HPDE6-E6E7 (cell line): ENCODE results near the gene ABHD11.
"Not testable (repeated sequence)": the region's sequence is repeated elsewhere in the genome, so short reads cannot be mapped to it uniquely, and the experiment has no call there.

Experiments used
- DNase-seq: peaks from one replicate; pipeline ENCODE4 v3.0.0; 2011; ENCODE audit warnings: missing footprints; ENCODE audit errors: extremely low spot score

Gene ABHD11

DNA sequence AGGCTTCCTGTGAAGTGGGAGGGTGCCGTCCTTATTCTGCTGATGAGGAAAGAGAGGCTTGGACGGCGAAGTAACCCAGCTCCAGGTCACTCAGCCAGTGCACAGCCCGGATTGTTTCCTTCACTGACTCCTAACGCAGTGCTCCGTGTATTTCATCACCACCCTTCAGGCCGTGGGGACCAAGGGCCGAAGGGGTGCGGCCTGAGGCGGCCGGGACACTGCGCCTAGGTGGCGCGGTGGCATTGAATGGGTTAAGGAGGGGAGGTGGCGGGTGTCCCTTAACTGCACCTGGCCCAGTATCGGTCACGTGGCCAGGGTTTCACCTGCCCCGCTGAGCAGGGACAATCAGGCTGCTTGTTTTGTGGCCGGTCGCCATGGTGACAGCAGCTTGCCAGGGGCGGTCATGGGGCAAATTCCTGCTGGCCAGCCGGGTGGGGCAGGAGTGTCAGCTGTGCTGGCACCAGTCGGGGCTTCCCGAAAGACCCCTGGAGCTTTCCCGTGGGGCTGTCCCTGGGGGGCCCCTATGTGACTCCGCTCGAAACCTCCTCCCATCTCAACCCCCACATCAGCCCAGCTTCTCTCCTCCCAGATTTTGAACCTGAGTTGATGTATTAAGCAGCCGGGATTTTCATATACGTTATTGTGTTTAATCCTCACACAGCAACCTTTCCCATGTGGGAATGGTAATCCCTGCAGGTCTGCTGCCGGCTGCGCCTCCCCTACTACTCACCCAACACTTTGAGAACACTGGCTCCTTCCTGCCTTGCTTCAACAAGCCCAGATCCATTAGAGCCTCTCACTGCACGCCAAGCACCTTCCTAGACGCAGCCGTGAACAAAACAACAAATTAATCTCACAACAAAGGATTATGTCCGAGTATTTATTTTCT is 4.4 kb upstream of the ABHD11 start:
- no peak for DNase-seq

GRCh38 chr7:73742338-73742752 is 3.7 kb upstream of the ABHD11 start:
- no peak for DNase-seq

DNA sequence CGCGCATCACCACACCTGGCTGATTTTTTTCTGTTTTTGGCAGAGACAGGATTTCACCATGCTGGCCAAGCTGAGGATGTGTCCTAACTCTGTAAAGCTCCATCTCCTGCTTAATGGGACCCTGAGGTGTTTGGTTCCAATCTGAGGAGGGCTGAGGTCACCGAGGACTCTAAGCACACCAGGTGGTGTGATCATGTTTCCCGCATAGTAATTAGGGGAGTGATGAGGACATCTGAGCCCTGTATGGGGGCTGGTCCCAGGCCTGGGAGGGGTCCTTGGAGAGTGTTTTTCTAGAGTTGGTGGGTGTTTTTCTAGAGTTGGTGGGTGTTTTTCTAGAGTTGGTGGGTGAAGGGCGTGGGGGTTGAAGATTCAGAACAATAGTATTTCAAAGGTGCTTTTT is 3.0 kb upstream of the ABHD11 start:
- DNase-seq, result no peak

DNA sequence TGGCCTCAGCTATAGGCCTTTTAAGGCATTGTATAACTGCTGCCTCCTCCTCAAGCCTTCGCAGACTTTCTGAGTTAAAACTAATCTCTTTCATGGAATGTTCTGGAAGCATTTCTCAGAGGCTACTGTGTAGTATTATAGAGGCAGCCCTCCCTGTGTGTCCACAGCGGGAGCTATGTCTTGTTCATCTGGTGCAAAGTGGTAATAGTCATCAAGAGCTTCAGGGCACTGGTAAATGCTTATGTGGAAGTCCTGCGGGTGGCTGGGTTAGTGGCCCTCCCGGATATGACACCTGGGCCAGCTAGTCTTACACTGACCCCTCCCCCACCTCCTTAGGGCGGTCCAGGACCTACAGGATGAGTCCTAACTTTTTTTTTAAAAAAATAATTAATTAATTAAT is 2.2 kb upstream of the ABHD11 start:
- DNase-seq, result no peak

GRCh38 chr7:73740212-73740611 is 1.6 kb upstream of the ABHD11 start:
- no peak for DNase-seq

- DNase-seq, result no peak
Observed at GRCh38 chr7:73739387-73739767, 775 bp upstream of the ABHD11 start.

- no peak for DNase-seq
Observed at GRCh38 chr7:73738220-73738611, 386 bp downstream of the ABHD11 start.

DNA sequence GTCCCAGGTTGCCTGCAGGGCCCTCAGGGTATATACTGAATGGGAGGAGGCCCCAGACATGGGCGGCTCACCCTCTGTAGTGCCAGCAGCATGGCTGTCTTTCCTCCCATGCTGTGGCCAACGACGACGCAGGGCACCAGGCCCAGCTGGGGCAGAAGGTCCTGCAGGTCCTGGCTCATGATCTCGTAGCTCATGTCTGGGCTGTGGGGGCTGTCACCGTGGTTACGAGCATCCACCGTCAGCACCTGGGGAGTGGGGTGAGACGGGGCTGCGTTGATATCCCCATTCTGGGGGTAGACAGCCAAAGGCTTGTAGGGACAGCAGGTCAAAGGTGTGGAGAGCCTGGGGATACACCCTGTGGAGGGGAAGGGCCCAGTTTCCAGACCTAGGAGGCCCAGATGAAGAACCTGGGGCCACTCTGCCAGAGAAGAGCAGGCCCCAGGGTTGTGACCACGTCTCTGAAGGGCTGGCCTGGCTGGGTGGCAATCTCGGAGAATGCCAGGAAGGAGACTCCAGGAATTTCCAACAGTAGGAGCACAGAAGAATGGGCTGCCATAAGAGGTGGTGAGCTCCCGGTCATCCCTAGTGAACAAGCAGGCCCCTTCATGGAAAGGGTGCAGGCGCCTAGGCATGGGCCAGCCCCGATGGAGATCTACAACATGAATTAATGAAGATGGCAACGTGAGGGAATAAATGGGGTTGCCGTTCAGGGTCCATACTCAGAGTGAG is 947 bp downstream of the ABHD11 start:
- no peak for DNase-seq

DNA sequence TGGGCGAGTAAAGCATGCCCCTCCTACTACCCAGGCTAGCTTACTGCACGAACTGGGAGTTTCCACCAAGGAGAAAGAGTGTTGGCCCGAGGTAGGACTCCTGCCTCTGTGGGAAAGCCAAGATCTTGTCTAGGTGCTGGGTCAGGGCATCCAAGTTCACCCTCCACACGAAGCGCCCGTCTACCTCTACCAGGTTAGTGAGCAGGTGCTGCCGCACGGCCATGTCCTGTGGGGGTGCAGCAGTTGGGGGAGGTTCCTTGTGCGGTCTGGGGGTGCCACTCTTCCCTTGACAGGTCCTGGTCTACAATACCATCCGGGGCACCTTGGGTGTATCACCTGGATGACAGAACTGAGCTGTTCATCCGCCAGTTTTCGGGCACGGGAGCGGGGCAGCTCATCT is 1.7 kb downstream of the ABHD11 start:
- DNase-seq, result no peak

- DNase-seq, result no peak
Observed at GRCh38 chr7:73735528-73735905, 3.1 kb downstream of the ABHD11 start.

- DNase-seq, result no peak
Observed at GRCh38 chr7:73734619-73735527, 3.7 kb downstream of the ABHD11 start.

DNA sequence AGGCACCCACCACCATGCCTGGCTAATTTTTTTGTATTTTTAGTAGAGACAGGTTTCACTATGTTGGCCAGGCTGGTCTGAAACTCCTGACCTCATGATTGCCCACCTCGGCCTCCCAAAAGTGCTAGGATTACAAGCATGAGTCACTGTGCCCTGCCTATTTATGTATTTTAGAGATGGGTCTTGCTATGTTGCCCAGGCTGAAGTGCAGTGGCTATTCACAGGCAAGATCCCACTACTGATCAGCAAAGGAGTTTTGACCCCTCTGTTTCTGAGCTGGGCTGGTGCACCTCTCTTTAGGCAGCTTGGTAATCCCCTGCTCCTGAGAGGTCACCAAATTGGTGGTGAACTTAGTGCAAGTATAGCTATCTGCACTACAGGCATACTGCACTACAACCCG is 6.2 kb downstream of the ABHD11 start:
- no peak for DNase-seq

DNA sequence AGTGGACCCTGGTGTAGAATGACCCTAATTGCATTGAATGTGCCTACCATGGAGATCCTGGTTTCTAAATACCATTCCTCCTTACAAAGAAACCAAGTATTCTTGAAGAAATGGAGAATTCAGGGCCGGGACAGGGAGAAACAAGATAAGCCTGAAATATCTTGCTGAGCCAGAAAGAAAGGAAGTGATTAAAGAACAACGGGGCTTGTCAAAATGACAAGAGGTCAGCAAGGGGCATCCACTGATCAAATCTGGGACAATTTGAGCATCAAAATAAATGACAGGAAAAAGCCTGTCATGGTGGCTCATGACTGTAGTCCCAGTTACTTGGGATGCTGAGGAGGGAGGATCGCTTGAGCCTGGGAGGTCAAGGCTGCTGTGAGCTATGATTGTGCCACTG is 8.1 kb downstream of the ABHD11 start:
- no peak for DNase-seq

DNA sequence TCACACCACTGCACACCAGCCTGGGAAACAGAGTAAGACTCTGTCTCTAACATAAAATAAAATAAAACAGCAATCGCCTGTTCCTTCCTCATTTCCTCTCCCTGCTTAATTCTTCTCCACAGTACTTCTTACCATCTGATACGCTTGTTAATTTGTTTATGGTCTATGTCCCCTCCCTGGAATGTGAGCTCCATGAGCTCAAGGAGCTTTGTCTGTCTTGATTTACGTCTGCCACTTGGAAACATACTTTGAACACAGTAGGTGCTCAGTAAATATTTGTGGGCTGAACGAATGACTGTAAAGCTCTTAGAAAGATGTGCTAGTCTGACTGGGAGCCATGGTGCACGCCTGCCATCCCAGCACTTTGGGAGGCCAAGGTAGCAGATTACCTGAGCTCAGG is 10.1 kb downstream of the ABHD11 start:
- DNase-seq, result no peak

DNA sequence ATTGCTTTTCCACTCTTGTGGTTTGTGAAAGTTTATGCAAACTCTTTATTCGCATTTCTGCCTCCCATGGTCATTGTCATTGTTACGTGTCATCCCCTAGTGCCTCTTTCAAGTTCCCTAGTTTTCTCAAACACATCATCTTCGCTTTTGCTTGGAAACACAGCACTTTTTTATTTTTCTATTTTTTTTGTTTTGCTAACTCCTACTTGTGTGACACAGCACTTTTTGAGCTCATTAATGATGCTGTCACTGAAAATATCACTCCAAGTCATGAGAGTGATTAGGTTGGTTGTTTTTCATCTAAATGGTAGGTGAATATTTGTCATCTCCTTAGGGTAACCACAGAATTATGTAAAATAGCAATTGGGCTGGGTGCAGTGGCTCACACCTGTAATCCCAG is 10.7 kb downstream of the ABHD11 start:
- no peak for DNase-seq

DNA sequence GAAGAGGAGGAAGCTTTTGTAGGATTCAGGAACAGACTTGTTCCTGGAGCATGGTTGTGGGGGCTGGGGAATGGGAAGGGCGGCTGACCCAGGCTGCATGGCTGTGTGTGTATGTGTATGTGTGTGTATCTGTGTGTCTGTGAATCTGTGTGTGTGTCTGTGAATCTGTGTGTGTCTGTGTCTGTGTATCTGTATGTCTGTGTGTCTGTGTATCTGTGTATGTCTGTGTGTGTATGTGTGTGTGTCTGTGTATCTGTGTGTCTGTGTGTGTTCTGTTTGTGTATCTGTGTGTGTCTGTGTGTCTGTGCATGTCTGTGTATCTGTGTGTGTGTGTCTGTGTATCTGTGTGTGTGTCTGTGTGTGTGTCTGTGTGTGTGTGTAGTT is 12.5 kb downstream of the ABHD11 start:
- DNase-seq, result no peak

GRCh38 chr7:73723813-73724212 is 14.8 kb downstream of the ABHD11 start:
- DNase-seq, result no peak

- DNase-seq, result no peak
Observed at GRCh38 chr7:73722785-73723184, 15.8 kb downstream of the ABHD11 start.

- DNase-seq, result not testable (repeated sequence)
Observed at GRCh38 chr7:73722182-73722581, 16.4 kb downstream of the ABHD11 start.

GRCh38 chr7:73721377-73721817 is 17.2 kb downstream of the ABHD11 start:
- DNase-seq, result no peak

DNA sequence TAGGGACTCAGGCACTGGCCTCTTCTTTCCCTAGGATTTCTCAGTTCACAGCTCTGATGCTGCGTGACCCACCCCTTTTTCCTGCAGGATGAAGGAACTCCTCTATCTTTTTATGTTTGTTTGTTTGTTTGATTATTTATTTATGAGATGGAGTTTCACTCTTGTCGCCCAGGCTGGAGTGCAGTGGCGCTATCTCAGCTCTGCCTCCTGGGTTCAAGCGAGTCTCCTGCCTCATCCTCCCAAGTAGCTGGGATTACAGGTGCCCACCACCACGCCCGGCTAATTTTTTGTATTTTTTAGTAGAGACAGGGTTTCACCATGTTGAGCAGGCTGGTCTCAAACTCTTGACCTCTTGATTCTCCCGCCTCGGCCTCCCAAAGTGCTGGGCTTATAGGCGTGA is 18.2 kb downstream of the ABHD11 start:
- DNase-seq, result not testable (repeated sequence)

DNA sequence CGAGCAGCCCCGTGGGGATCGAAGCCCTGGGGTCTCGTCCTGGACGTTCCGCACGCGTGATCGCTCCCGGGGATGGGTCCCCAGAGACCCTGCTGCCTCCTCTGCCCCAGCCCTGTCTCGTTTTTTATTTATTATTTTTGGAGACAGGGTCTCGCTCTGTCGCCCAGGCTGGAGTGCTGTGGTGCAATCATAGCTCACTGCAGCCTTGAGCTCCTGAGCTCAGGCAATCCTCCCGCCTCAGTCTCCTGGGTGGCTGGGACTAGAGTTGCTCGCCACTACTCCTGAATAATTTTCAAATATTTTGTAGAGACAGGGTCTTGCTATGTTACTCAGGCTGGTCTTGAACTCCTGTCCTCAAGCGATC is 18.8 kb downstream of the ABHD11 start:
- no peak for DNase-seq
